SU-DHL-6 (cell line): Measurements from ENCODE around the gene RBKS.

Source experiments
- EZH2phosphoT487 ChIP-seq: fragments of 200-600 bp; sonication (generic), shearing (Covaris generic); conservative IDR thresholded peaks from 2 replicates; pipeline ENCODE4 v1.6.1; 2018; ENCODE audit warnings: mild to moderate bottlenecking, antibody characterized with exemption, low read length, moderate library complexity, mixed read lengths
- TF ChIP-seq, protein P1 (sequence below): fragments of 200-600 bp; sonication (generic); IDR thresholded peaks from one replicate; pipeline ENCODE4 v1.5.1; 2017; ENCODE audit warnings: antibody characterized with exemption, mild to moderate bottlenecking, low read length, moderate library complexity; ENCODE audit not compliant: insufficient read depth, poor library complexity, severe bottlenecking

DNA sequence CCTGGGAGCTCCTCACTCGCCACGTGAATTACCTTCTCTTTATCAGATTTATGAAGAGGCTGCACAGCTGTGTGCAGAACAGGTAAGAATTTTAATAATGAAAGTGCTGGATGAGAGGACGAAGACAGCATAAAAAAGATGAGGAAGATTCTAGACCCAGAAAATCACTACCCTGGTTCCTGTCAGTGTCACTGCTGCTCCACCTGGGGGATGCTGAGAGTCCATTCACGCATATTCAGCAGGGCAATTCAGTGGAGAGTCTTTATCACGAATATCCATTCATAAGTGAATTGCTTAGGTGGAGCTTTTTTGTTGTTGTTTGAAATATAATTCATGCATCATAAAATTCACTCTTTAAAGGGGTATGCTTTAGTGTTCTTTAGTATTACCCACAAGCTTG, 66.6 kb downstream of the RBKS start:
- TF ChIP-seq, protein P1, sequence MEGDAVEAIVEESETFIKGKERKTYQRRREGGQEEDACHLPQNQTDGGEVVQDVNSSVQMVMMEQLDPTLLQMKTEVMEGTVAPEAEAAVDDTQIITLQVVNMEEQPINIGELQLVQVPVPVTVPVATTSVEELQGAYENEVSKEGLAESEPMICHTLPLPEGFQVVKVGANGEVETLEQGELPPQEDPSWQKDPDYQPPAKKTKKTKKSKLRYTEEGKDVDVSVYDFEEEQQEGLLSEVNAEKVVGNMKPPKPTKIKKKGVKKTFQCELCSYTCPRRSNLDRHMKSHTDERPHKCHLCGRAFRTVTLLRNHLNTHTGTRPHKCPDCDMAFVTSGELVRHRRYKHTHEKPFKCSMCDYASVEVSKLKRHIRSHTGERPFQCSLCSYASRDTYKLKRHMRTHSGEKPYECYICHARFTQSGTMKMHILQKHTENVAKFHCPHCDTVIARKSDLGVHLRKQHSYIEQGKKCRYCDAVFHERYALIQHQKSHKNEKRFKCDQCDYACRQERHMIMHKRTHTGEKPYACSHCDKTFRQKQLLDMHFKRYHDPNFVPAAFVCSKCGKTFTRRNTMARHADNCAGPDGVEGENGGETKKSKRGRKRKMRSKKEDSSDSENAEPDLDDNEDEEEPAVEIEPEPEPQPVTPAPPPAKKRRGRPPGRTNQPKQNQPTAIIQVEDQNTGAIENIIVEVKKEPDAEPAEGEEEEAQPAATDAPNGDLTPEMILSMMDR: no peak
- TF ChIP-seq EZH2phosphoT487: no peak
